ENCODE results near the gene OAF. TPM values are rescaled to one million over a fixed set of nuclear protein-coding genes. Genes with fewer than 3 reads are reported as not detected.

The OAF gene
- total RNA-seq, 2 donors from 2014 or later = 142 to 152 TPM

GRCh38 chr11:120238968-120239620 is 28.3 kb downstream of the OAF start:
- H3K27me3 ChIP-seq = peaks cover 19% of the 10 kb centered on the region
- H3K9me3 ChIP-seq = no peaks in the 10 kb centered on the region
- no peak for TF ChIP-seq CTCF (IDR thresholded peaks at IDR 0.05)
- H3K4me3 ChIP-seq = no peak overlapping the region
- intact Hi-C loops (cut with DNase I) = no loop called here
- DNase-seq = no peak
- no peaks in the 10 kb centered on the region for H3K4me1 ChIP-seq
- no peaks in the 10 kb centered on the region for H3K36me3 ChIP-seq
- H3K27ac ChIP-seq = no peak overlapping the region
- no peak overlapping the region for H3K9ac ChIP-seq (ENCODE audit: low read depth in 2 of 2, low read length in 2 of 2)

- H3K36me3 ChIP-seq = no peaks in the 10 kb centered on the region
- no peaks in the 10 kb centered on the region for H3K9me3 ChIP-seq
- intact Hi-C loops (cut with DNase I) = no loop called here
- no peak within 1 kb of the TSS for H3K4me3 ChIP-seq
- H3K4me1 ChIP-seq = no peaks in the 10 kb centered on the region
- no peak within 1 kb of the TSS for H3K9ac ChIP-seq (ENCODE audit: low read depth in 2 of 2, low read length in 2 of 2)
- DNase-seq = no peak
- peaks cover 19% of the 10 kb centered on the region for H3K27me3 ChIP-seq
- H3K27ac ChIP-seq = no peak within 1 kb of the TSS
- no peak for TF ChIP-seq CTCF (IDR thresholded peaks at IDR 0.05)
Observed at GRCh38 chr11:120239713-120240640, 29.1 kb downstream of the OAF start, which contains the start of gene POU2F3. Gene POU2F3, plus strand, starts transcription at chr11:120240140. Its CDS starts 204 bp downstream, at chr11:120240344.

GRCh38 chr11:120240866-120241265 is 30.0 kb downstream of the OAF start:
- Histone ChIP-seq H3K27me3 (peaks cover 19% of the 10 kb centered on the region), H3K4me3 (no peak overlapping the region)

GRCh38 chr11:120241277-120241676 is 30.4 kb downstream of the OAF start:
- intact Hi-C loops (cut with DNase I) = no loop called here
- no peak for DNase-seq
- H3K27me3 ChIP-seq = peaks cover 19% of the 10 kb centered on the region

More at GRCh38 chr11:120240866-120241265, 30.0 kb downstream of the OAF start:
- no peak overlapping the region for H3K9ac ChIP-seq (ENCODE audit: low read depth in 2 of 2, low read length in 2 of 2)
- H3K4me1 ChIP-seq = no peaks in the 10 kb centered on the region
- intact Hi-C loops (cut with DNase I) = no loop called here
- no peak for TF ChIP-seq CTCF (IDR thresholded peaks at IDR 0.05)
- H3K36me3 ChIP-seq = no peaks in the 10 kb centered on the region
- DNase-seq = no peak
- no peaks in the 10 kb centered on the region for H3K9me3 ChIP-seq
- no peak overlapping the region for H3K27ac ChIP-seq

More at GRCh38 chr11:120241277-120241676, 30.4 kb downstream of the OAF start:
- no peaks in the 10 kb centered on the region for H3K36me3 ChIP-seq
- H3K4me3 ChIP-seq = no peak overlapping the region
- H3K27ac ChIP-seq = no peak overlapping the region
- H3K9ac ChIP-seq (ENCODE audit: low read depth in 2 of 2, low read length in 2 of 2) = no peak overlapping the region
- no peaks in the 10 kb centered on the region for H3K4me1 ChIP-seq
- TF ChIP-seq CTCF (IDR thresholded peaks at IDR 0.05) = no peak
- H3K9me3 ChIP-seq = no peaks in the 10 kb centered on the region
